Chondrocyte (in vitro differentiated cells): Measurements from ENCODE around the gene PTPRN2. TPM values are rescaled to one million over a fixed set of nuclear protein-coding genes. Genes with fewer than 3 reads are reported as not detected.

Experiments
- DNase-seq: peaks from one replicate; pipeline ENCODE4 v3.0.0; 2021; ENCODE audit warnings: mixed read lengths, low spot score
- H3K27ac Mint-ChIP-seq: one replicate; pipeline ENCODE4 v1.8.0; 2021; ENCODE audit warnings: mild to moderate bottlenecking, moderate library complexity, mixed read lengths; ENCODE audit not compliant: unreplicated experiment
- H3K27me3 Mint-ChIP-seq: 2 replicates; pipeline ENCODE4 v1.8.0; 2021; ENCODE audit warnings: low read depth, mixed read lengths
- H3K36me3 Mint-ChIP-seq: 2 replicates; pipeline ENCODE4 v1.8.0; 2021; ENCODE audit warnings: low read depth, mixed read lengths
- H3K4me1 Mint-ChIP-seq: 2 replicates; pipeline ENCODE4 v1.8.0; 2021; ENCODE audit warnings: low read depth, mild to moderate bottlenecking, mixed read lengths
- H3K4me3 Mint-ChIP-seq: one replicate; pipeline ENCODE4 v1.8.0; 2021; ENCODE audit warnings: mild to moderate bottlenecking, moderate library complexity, mixed read lengths; ENCODE audit not compliant: unreplicated experiment
- H3K9me3 Mint-ChIP-seq: 2 replicates; pipeline ENCODE4 v1.8.0; 2021; ENCODE audit warnings: low read depth, mixed read lengths
- total RNA-seq: library from RNA; stranded (reverse); gene quantifications from 3 replicates; pipeline ENCODE4 v1.2.1, GENCODE V29; 2021
- TF ChIP-seq, protein P1 (sequence below): fragments of 200-600 bp; sonication (generic); IDR thresholded peaks from 2 replicates; pipeline ENCODE4 v1.5.0; 2021; ENCODE audit warnings: antibody characterized with exemption, mild to moderate bottlenecking, moderate library complexity

PTPRN2 gene
- total RNA-seq, 1 donor from 2014 or later = 0.30 TPM

GRCh38 chr7:158246272-158246959 lies 341.2 kb downstream of the PTPRN2 start:
- Mint-ChIP-seq H3K36me3 (no peaks in the 10 kb centered on the region), H3K9me3 (peaks cover 28% of the 10 kb centered on the region), H3K27me3 (no peaks in the 10 kb centered on the region), H3K27ac (no peak overlapping the region), H3K4me3 (no peak overlapping the region), H3K4me1 (no peaks in the 10 kb centered on the region)
- DNase-seq = no peak
- TF ChIP-seq, protein P1, sequence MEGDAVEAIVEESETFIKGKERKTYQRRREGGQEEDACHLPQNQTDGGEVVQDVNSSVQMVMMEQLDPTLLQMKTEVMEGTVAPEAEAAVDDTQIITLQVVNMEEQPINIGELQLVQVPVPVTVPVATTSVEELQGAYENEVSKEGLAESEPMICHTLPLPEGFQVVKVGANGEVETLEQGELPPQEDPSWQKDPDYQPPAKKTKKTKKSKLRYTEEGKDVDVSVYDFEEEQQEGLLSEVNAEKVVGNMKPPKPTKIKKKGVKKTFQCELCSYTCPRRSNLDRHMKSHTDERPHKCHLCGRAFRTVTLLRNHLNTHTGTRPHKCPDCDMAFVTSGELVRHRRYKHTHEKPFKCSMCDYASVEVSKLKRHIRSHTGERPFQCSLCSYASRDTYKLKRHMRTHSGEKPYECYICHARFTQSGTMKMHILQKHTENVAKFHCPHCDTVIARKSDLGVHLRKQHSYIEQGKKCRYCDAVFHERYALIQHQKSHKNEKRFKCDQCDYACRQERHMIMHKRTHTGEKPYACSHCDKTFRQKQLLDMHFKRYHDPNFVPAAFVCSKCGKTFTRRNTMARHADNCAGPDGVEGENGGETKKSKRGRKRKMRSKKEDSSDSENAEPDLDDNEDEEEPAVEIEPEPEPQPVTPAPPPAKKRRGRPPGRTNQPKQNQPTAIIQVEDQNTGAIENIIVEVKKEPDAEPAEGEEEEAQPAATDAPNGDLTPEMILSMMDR = no peak

GRCh38 chr7:158245724-158246041 lies 341.9 kb downstream of the PTPRN2 start:
- no peak overlapping the region for H3K4me3 Mint-ChIP-seq
- no peak for DNase-seq
- H3K36me3 Mint-ChIP-seq = no peaks in the 10 kb centered on the region
- peaks cover 28% of the 10 kb centered on the region for H3K9me3 Mint-ChIP-seq
- H3K4me1 Mint-ChIP-seq = no peaks in the 10 kb centered on the region
- no peak overlapping the region for H3K27ac Mint-ChIP-seq
- TF ChIP-seq, protein P1 = no peak
- no peaks in the 10 kb centered on the region for H3K27me3 Mint-ChIP-seq

DNA sequence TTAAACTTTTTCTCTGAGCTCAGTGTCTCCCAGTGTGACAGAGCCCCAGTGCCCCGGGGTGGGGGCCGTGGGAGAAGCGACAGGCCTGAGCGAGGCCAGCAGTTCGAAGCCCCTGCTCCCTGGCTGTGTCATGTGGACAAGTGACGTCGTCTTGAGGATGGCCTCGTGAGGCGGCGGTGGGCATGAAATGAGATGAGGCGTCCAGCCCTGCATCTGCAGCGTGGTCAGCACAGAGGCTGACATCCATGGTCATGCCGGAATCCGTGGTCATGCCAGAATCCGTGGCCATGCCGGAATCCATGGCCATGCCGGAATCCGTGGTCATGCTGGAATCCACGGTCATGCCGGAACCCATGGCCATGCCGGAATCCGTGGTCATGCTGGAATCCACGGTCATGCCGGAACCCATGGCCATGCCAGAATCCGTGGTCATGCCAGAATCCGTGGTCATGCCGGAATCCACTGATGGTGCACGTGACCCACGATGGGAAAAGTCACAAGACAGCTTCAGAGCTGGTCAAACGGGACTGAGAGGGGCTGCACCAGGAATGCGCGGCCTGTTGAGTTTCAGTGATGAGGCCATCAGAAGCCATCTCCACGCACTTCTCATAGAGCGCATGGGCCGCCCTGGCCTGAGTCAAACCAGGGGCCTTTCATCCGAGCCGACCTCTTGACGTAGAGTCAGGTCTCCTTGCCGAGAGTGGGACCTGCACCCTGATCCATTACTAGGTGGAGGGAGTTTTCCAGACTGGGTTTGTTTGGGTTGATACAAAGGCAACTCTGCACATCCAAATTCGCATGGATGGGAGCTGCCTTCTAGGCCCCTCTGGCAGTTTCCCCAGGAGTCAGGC lies 342.5 kb downstream of the PTPRN2 start:
- TF ChIP-seq, protein P1 = no peak
- no peak overlapping the region for H3K4me3 Mint-ChIP-seq

DNA sequence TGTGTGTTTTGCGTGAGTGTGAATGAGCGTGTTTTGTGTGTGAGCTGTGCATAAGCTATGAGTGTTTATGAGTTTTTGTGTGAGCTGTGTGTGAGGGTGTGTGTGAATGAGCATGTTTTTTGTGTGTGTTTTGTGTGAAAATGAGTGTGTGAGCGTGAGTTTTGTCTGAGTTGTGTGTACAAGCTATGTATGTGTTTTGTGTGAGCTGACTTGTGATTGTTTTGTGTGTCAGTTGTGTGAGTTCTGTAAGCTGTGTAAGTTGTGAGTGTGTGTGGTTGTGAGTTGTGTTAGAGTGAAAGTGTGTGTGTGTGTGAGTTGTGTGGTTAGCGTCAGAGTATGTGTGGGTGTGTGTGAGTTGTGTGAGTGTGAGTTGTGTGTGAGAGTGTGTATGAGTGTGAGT lies 343.2 kb downstream of the PTPRN2 start:
- no peaks in the 10 kb centered on the region for H3K4me1 Mint-ChIP-seq
- no peak for DNase-seq
- no peaks in the 10 kb centered on the region for H3K36me3 Mint-ChIP-seq
- peaks cover 30% of the 10 kb centered on the region for H3K9me3 Mint-ChIP-seq
- no peak overlapping the region for H3K27ac Mint-ChIP-seq
- TF ChIP-seq, protein P1 = no peak
- no peak overlapping the region for H3K4me3 Mint-ChIP-seq
- H3K27me3 Mint-ChIP-seq = no peaks in the 10 kb centered on the region

More for the DNA sequence above, 342.5 kb downstream of the PTPRN2 start:
- Mint-ChIP-seq H3K27me3 (no peaks in the 10 kb centered on the region), H3K27ac (no peak overlapping the region), H3K36me3 (no peaks in the 10 kb centered on the region), H3K9me3 (peaks cover 24% of the 10 kb centered on the region), H3K4me1 (no peaks in the 10 kb centered on the region)
- no peak for DNase-seq

DNA sequence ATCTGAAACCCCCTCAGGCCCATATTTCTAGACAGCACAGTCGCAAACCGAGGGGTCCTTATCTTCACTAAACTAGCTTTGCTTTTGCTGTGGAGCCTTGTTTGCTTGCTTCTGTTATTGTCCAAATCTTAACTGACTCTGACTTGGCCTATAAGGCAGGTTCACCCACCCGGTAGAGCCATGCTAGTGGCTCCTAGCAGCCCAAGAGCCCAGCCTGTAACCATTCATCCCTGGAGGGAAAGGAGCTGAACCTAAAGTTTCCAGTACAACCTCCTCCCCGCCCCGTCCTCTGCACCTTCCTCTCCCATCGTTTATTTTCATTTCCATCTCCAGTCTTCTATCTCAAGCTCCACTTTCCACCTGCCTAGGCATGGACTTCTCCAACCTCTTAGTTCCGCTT lies 345.7 kb downstream of the PTPRN2 start:
- Mint-ChIP-seq H3K27me3 (no peaks in the 10 kb centered on the region), H3K36me3 (no peaks in the 10 kb centered on the region), H3K4me3 (no peak overlapping the region), H3K27ac (no peak overlapping the region), H3K4me1 (no peaks in the 10 kb centered on the region), H3K9me3 (peaks cover 31% of the 10 kb centered on the region)
- DNase-seq = no peak
- TF ChIP-seq, protein P1 = no peak
